ENCODE data around the gene ATP23. TPM values are rescaled to one million over a fixed set of nuclear protein-coding genes. Genes with fewer than 3 reads are reported as not detected.

The ATP23 gene
- total RNA-seq, 1 donor from 2014 or later, result 5.4 TPM

GRCh38 chr12:57895389-57896114 lies 45.8 kb upstream of the ATP23 start:
- ATAC-seq, result no peak
- Histone ChIP-seq H3K9me3 (no peaks in the 10 kb centered on the region), H3K4me3 (peak overlapping the region; percentile 66), H3K4me1 (peaks cover 89% of the 10 kb centered on the region), H3K36me3 (no peaks in the 10 kb centered on the region), H3K27me3 (ENCODE audit: low read depth) (no peaks in the 10 kb centered on the region), H3K27ac (peak overlapping the region; percentile 98)
- intact Hi-C loops (cut with DNase I), result loop anchor here (10.0 kb wide), 1 partner anchor 61 kb away; no protein-coding TSS in a partner anchor
- no peak for TF ChIP-seq CTCF (IDR thresholded peaks at IDR 0.05)
- DNase-seq, result no peak

GRCh38 chr12:57896115-57896433 lies 45.3 kb upstream of the ATP23 start:
- no peaks in the 10 kb centered on the region for H3K9me3 ChIP-seq
- TF ChIP-seq CTCF (IDR thresholded peaks at IDR 0.05), result no peak
- H3K27me3 ChIP-seq (ENCODE audit: low read depth), result no peaks in the 10 kb centered on the region
- H3K36me3 ChIP-seq, result no peaks in the 10 kb centered on the region
- H3K27ac ChIP-seq, result peak overlapping the region; percentile 98
- DNase-seq (no peak), ATAC-seq (no peak)
- intact Hi-C loops (cut with DNase I), result loop anchor here (10.0 kb wide), 1 partner anchor 61 kb away; no protein-coding TSS in a partner anchor
- H3K4me1 ChIP-seq, result peaks cover 84% of the 10 kb centered on the region
- H3K4me3 ChIP-seq, result peak overlapping the region; percentile 66

GRCh38 chr12:57896434-57897201 lies 44.7 kb upstream of the ATP23 start:
- peak; percentile 37 for TF ChIP-seq CTCF (IDR thresholded peaks at IDR 0.05)
- H3K27me3 ChIP-seq (ENCODE audit: low read depth), result no peaks in the 10 kb centered on the region
- no peaks in the 10 kb centered on the region for H3K36me3 ChIP-seq
- H3K9me3 ChIP-seq, result no peaks in the 10 kb centered on the region
- DNase-seq (peak; percentile 78), ATAC-seq (peak; percentile 65 to 72)
- peak overlapping the region; percentile 98 for H3K27ac ChIP-seq
- peak overlapping the region; percentile 66 for H3K4me3 ChIP-seq
- intact Hi-C loops (cut with DNase I), result loop anchor here (10.0 kb wide), 1 partner anchor 62 kb away; no protein-coding TSS in a partner anchor
- H3K4me1 ChIP-seq, result peaks cover 78% of the 10 kb centered on the region

- TF ChIP-seq CTCF (IDR thresholded peaks at IDR 0.05), result no peak
- Histone ChIP-seq H3K27me3 (ENCODE audit: low read depth) (no peaks in the 10 kb centered on the region), H3K9me3 (no peaks in the 10 kb centered on the region), H3K4me1 (peaks cover 73% of the 10 kb centered on the region), H3K36me3 (no peaks in the 10 kb centered on the region), H3K4me3 (peak overlapping the region; percentile 66), H3K27ac (peak overlapping the region; percentile 98)
- ATAC-seq (no peak), DNase-seq (no peak)
- intact Hi-C loops (cut with DNase I), result loop anchor here (10.0 kb wide), 1 partner anchor 63 kb away; no protein-coding TSS in a partner anchor
Measured at GRCh38 chr12:57897286-57897974, 43.9 kb upstream of the ATP23 start.

- H3K36me3 ChIP-seq, result no peaks in the 10 kb centered on the region
- H3K27me3 ChIP-seq (ENCODE audit: low read depth), result no peaks in the 10 kb centered on the region
- H3K9me3 ChIP-seq, result no peaks in the 10 kb centered on the region
- TF ChIP-seq CTCF (IDR thresholded peaks at IDR 0.05), result no peak
- peak overlapping the region; percentile 98 for H3K27ac ChIP-seq
- ATAC-seq, result no peak
- intact Hi-C loops (cut with DNase I), result loop anchor here (10.0 kb wide), 1 partner anchor 64 kb away; no protein-coding TSS in a partner anchor
- peaks cover 70% of the 10 kb centered on the region for H3K4me1 ChIP-seq
- DNase-seq, result no peak
- no peak overlapping the region for H3K4me3 ChIP-seq
Measured at GRCh38 chr12:57898308-57898970, 42.9 kb upstream of the ATP23 start.
